CD14-positive monocyte (primary cell): ENCODE data around the gene REV3L. TPM values are rescaled to one million over a fixed set of nuclear protein-coding genes. Genes with fewer than 3 reads are reported as not detected.

ENCODE experiments used
- DNase-seq, 3 donors: peaks; one replicate each; pipeline ENCODE4 v3.0.0-alpha.2; 2011 to 2022
- H2AFZ ChIP-seq: 2 replicates; pipeline ENCODE4 v1.6.0; 2012; ENCODE audit warnings: mild to moderate bottlenecking, low read depth, low read length, inconsistent platforms; ENCODE audit not compliant: insufficient read depth, poor library complexity, severe bottlenecking
- H3K27ac ChIP-seq, 2 donors: 1 replicate in 1 of 2; 2 replicates in 1 of 2; pipeline ENCODE4 v1.5.1; 2012 to 2013; ENCODE audit warnings: low read length in 2 of 2, control low read depth in 1 of 2, inconsistent platforms in 1 of 2, low read depth in 1 of 2, mild to moderate bottlenecking in 1 of 2
- H3K27me3 ChIP-seq, 2 donors: one replicate each; pipeline versions ENCODE4 v1.6.0 to v1.6.1; 2011 to 2013; ENCODE audit warnings: low read length in 2 of 2; ENCODE audit not compliant: control insufficient read depth in 2 of 2, insufficient read depth in 2 of 2
- H3K36me3 ChIP-seq, 2 donors: replicated peaks in 1 of 2; 1 replicate in 1 of 2; 2 replicates in 1 of 2; pipeline versions ENCODE4 v1.5.1 to v1.6.1; 2012 to 2013; ENCODE audit warnings: low read length in 2 of 2, control low read depth in 1 of 2, inconsistent platforms in 1 of 2, mild to moderate bottlenecking in 1 of 2; ENCODE audit not compliant: insufficient read depth in 2 of 2, control insufficient read depth in 1 of 2
- H3K4me1 ChIP-seq, 2 donors: 1 replicate in 1 of 2; 2 replicates in 1 of 2; pipeline versions ENCODE4 v1.5.1 to v1.6.1; 2012 to 2013; ENCODE audit warnings: low read length in 2 of 2, control low read depth in 1 of 2, inconsistent platforms in 1 of 2, mild to moderate bottlenecking in 1 of 2, moderate library complexity in 1 of 2; ENCODE audit not compliant: insufficient read depth in 2 of 2, control insufficient read depth in 1 of 2
- H3K4me2 ChIP-seq: replicated peaks from 2 replicates; pipeline ENCODE3; 2012; ENCODE audit warnings: low read length, moderate library complexity, mild to moderate bottlenecking; ENCODE audit not compliant: poor library complexity, severe bottlenecking; ENCODE audit errors: extremely low read depth
- H3K4me3 ChIP-seq, 3 experiments: fragments of 200-600 bp in 1 of 3; sonication (generic) in 1 of 3; replicated peaks in 1 of 3; 1 replicate in 2 of 3; 2 replicates in 1 of 3; pipeline ENCODE4 v1.5.1; 2011 to 2013; ENCODE audit warnings: low read length in 3 of 3, mild to moderate bottlenecking in 3 of 3, control low read depth in 2 of 3, low read depth in 2 of 3, inconsistent platforms in 1 of 3, moderate library complexity in 1 of 3
- H3K79me2 ChIP-seq: 2 replicates; pipeline ENCODE4 v1.6.0; 2012; ENCODE audit warnings: mild to moderate bottlenecking, control low read depth, inconsistent platforms, low read length, moderate library complexity; ENCODE audit not compliant: insufficient read depth
- H3K9ac ChIP-seq: 2 replicates; pipeline ENCODE4 v1.6.0; 2017; ENCODE audit warnings: low read length, mild to moderate bottlenecking; ENCODE audit not compliant: insufficient read depth, poor library complexity, severe bottlenecking
- H3K9me3 ChIP-seq, 2 donors: replicated peaks in 1 of 2; 1 replicate in 1 of 2; 2 replicates in 1 of 2; pipeline versions ENCODE4 v1.5.1 to v1.6.1; 2012 to 2013; ENCODE audit warnings: low read length in 2 of 2, control low read depth in 1 of 2; ENCODE audit not compliant: control insufficient read depth in 1 of 2, insufficient read depth in 1 of 2
- H4K20me1 ChIP-seq: 2 replicates; pipeline ENCODE4 v1.6.0; 2012; ENCODE audit warnings: mild to moderate bottlenecking, low read length, control low read depth, moderate library complexity; ENCODE audit not compliant: insufficient read depth
- H3K27ac Mint-ChIP-seq, 7 donors: one replicate each; pipeline ENCODE4 v1.8.0; 2020; ENCODE audit warnings: mild to moderate bottlenecking in 7 of 7, mixed read lengths in 7 of 7, moderate library complexity in 6 of 7, inconsistent platforms in 2 of 7
- H3K27me3 Mint-ChIP-seq, 3 donors: one replicate each; pipeline ENCODE4 v1.8.0; 2021 to 2022; ENCODE audit warnings: low read depth in 3 of 3, mild to moderate bottlenecking in 3 of 3, mixed read lengths in 3 of 3, moderate library complexity in 3 of 3, inconsistent platforms in 1 of 3
- H3K36me3 Mint-ChIP-seq, 2 donors: one replicate each; pipeline ENCODE4 v1.8.0; 2020; ENCODE audit warnings: mixed read lengths in 2 of 2, inconsistent platforms in 1 of 2, mild to moderate bottlenecking in 1 of 2
- H3K4me1 Mint-ChIP-seq: one replicate; pipeline ENCODE4 v1.8.0; 2020; ENCODE audit warnings: mild to moderate bottlenecking, mixed read lengths
- H3K4me3 Mint-ChIP-seq, 2 donors: one replicate each; pipeline ENCODE4 v1.8.0; 2020; ENCODE audit warnings: mild to moderate bottlenecking in 2 of 2, mixed read lengths in 2 of 2, moderate library complexity in 1 of 2
- H3K9me3 Mint-ChIP-seq, 7 donors: one replicate each; pipeline ENCODE4 v1.8.0; 2020 to 2022; ENCODE audit warnings: mixed read lengths in 7 of 7, mild to moderate bottlenecking in 6 of 7, moderate library complexity in 6 of 7, inconsistent platforms in 2 of 7
- WGBS: methylation state at CpG from one replicate; pipeline ENCODE4 v1.1.5; 2013; ENCODE audit warnings: missing lambda C conversion rate; ENCODE audit not compliant: insufficient coverage; 5-methylcytosine and 5-hydroxymethylcytosine counted together
- intact Hi-C, 2 donors: fragments of 100-400 bp; cut with micrococcal nuclease; formaldehyde crosslinking; loops; one replicate each; pipeline versions ENCODE4 v1.15.0 to v1.15.1; 2023
- polyA plus RNA-seq, 3 donors: library from polyadenylated mRNA; depleted of rRNA in 1 of 3; unstranded in 2 of 3; stranded (reverse) in 1 of 3; fragments of 300-500 nt in 2 of 3; fragments of >200 nt in 1 of 3; fragmentation: Illumina TruSeq in 2 of 3; gene quantifications; 1 replicate in 2 of 3; 2 replicates in 1 of 3; pipeline ENCODE4 v1.2.3, GENCODE V29; 2012 to 2021
- TF ChIP-seq, protein P1 (sequence below): fragments of 200-600 bp; IDR thresholded peaks from one replicate; pipeline ENCODE4 v1.8.0; 2022; ENCODE audit warnings: antibody characterized with exemption, mild to moderate bottlenecking

REV3L gene
- polyA plus RNA-seq, 3 donors = 3.4 to 5.7 (median 4.9) TPM

- Histone ChIP-seq H3K9me3 (no peaks in the 10 kb centered on the region), H3K4me1 (peaks cover 6 to 9% of the 10 kb centered on the region in 2 donors), H2AFZ (no peak overlapping the region), H3K4me2 (no peak overlapping the region), H3K9ac (no peak overlapping the region), H3K79me2 (peaks cover 8% of the 10 kb centered on the region), H4K20me1 (no peaks in the 10 kb centered on the region), H3K27me3 (no peaks in the 10 kb centered on the region), H3K4me3 (no peak overlapping the region), H3K27ac (no peak overlapping the region), H3K36me3 (peaks cover 2 to 9% of the 10 kb centered on the region in 2 donors)
- intact Hi-C loops = no loop called here
- Mint-ChIP-seq H3K4me3 (no peak overlapping the region), H3K27ac (no peak overlapping the region), H3K36me3 (peaks cover 0 to 5% of the 10 kb centered on the region in 2 donors), H3K4me1 (peaks cover 9% of the 10 kb centered on the region), H3K27me3 (no peaks in the 10 kb centered on the region), H3K9me3 (no peaks in the 10 kb centered on the region)
- no peak for DNase-seq
- TF ChIP-seq, protein P1, sequence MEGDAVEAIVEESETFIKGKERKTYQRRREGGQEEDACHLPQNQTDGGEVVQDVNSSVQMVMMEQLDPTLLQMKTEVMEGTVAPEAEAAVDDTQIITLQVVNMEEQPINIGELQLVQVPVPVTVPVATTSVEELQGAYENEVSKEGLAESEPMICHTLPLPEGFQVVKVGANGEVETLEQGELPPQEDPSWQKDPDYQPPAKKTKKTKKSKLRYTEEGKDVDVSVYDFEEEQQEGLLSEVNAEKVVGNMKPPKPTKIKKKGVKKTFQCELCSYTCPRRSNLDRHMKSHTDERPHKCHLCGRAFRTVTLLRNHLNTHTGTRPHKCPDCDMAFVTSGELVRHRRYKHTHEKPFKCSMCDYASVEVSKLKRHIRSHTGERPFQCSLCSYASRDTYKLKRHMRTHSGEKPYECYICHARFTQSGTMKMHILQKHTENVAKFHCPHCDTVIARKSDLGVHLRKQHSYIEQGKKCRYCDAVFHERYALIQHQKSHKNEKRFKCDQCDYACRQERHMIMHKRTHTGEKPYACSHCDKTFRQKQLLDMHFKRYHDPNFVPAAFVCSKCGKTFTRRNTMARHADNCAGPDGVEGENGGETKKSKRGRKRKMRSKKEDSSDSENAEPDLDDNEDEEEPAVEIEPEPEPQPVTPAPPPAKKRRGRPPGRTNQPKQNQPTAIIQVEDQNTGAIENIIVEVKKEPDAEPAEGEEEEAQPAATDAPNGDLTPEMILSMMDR = no peak
These were observed 65.1 kb downstream of the REV3L start for GRCh38 chr6:111417946-111418345.

- Mint-ChIP-seq H3K27ac (peak overlapping the region in 2 of 7 donors; percentile 66 to 69), H3K27me3 (no peaks in the 10 kb centered on the region), H3K4me1 (peaks cover 10% of the 10 kb centered on the region), H3K4me3 (no peak overlapping the region), H3K9me3 (no peaks in the 10 kb centered on the region), H3K36me3 (peaks cover 0 to 5% of the 10 kb centered on the region in 2 donors)
- H3K9ac ChIP-seq = no peak overlapping the region
- no peak overlapping the region for H3K27ac ChIP-seq
- H3K36me3 ChIP-seq = peaks cover 2 to 9% of the 10 kb centered on the region in 2 donors
- peaks cover 10 to 14% of the 10 kb centered on the region in 2 donors for H3K4me1 ChIP-seq
- H3K27me3 ChIP-seq = no peaks in the 10 kb centered on the region
- H3K79me2 ChIP-seq = peaks cover 8% of the 10 kb centered on the region
- DNase-seq = no peak
- intact Hi-C loops = no loop called here
- TF ChIP-seq, protein P1 = no peak
- H3K9me3 ChIP-seq = no peaks in the 10 kb centered on the region
- WGBS = no CpG with 5 or more reads among the region's 2 CpGs
- H3K4me3 ChIP-seq = no peak overlapping the region
- H3K4me2 ChIP-seq = no peak overlapping the region
- no peaks in the 10 kb centered on the region for H4K20me1 ChIP-seq
- H2AFZ ChIP-seq = no peak overlapping the region
These were observed 65.8 kb downstream of the REV3L start for GRCh38 chr6:111417181-111417585.
